Subcutaneous abdominal adipose tissue (tissue), 5 donors: ENCODE data around the gene PLET1.

Experiments
- H3K27ac ChIP-seq: one replicate; pipeline ENCODE4 v1.7.0; 2013; ENCODE audit warnings: low read depth, mild to moderate bottlenecking, inconsistent platforms, low read length, moderate library complexity
- H3K27me3 ChIP-seq, 5 donors: one replicate each; pipeline ENCODE4 v1.7.0; 2013; ENCODE audit warnings: low read length in 5 of 5, inconsistent platforms in 1 of 5; ENCODE audit not compliant: control insufficient read depth in 5 of 5, insufficient read depth in 4 of 5
- H3K36me3 ChIP-seq, 5 donors: one replicate each; pipeline ENCODE4 v1.7.0; 2013; ENCODE audit warnings: low read length in 5 of 5; ENCODE audit not compliant: control insufficient read depth in 5 of 5, insufficient read depth in 5 of 5
- H3K4me1 ChIP-seq, 5 donors: one replicate each; pipeline ENCODE4 v1.7.0; 2013; ENCODE audit warnings: low read length in 5 of 5, mild to moderate bottlenecking in 3 of 5, moderate library complexity in 1 of 5; ENCODE audit not compliant: control insufficient read depth in 5 of 5, insufficient read depth in 5 of 5
- H3K4me3 ChIP-seq, 5 donors: one replicate each; pipeline ENCODE4 v1.7.0; 2013; ENCODE audit warnings: low read length in 5 of 5, low read depth in 1 of 5
- H3K9ac ChIP-seq, 5 donors: one replicate each; pipeline ENCODE4 v1.7.0; 2013; ENCODE audit warnings: low read length in 5 of 5, mild to moderate bottlenecking in 4 of 5, moderate library complexity in 3 of 5
- H3K9me3 ChIP-seq, 5 donors: one replicate each; pipeline ENCODE4 v1.7.0; 2013; ENCODE audit warnings: low read length in 5 of 5; ENCODE audit not compliant: control insufficient read depth in 5 of 5
- donor health status: healthy.
- donor health status: healthy.
- donor health status: healthy.
- donor health status: healthy.
- donor health status: healthy.

Gene PLET1

GRCh38 chr11:112253605-112254242, 6.9 kb downstream of the PLET1 start:
- H3K27ac ChIP-seq = no peak overlapping the region
- no peaks in the 10 kb centered on the region for H3K36me3 ChIP-seq
- no peak overlapping the region for H3K4me3 ChIP-seq
- H3K4me1 ChIP-seq = no peaks in the 10 kb centered on the region
- no peaks in the 10 kb centered on the region for H3K27me3 ChIP-seq
- H3K9me3 ChIP-seq = no peaks in the 10 kb centered on the region
- H3K9ac ChIP-seq = no peak overlapping the region

GRCh38 chr11:112249871-112250610, 10.6 kb downstream of the PLET1 start:
- H3K4me3 ChIP-seq = no peak overlapping the region
- no peaks in the 10 kb centered on the region for H3K9me3 ChIP-seq
- no peak overlapping the region for H3K27ac ChIP-seq
- no peak overlapping the region for H3K9ac ChIP-seq
- no peaks in the 10 kb centered on the region for H3K4me1 ChIP-seq
- H3K27me3 ChIP-seq = no peaks in the 10 kb centered on the region
- no peaks in the 10 kb centered on the region for H3K36me3 ChIP-seq

- Histone ChIP-seq H3K4me1 (no peaks in the 10 kb centered on the region), H3K36me3 (peaks cover 0 to 1% (median 0%) of the 10 kb centered on the region in 5 donors), H3K9ac (no peak overlapping the region), H3K4me3 (no peak overlapping the region), H3K27me3 (no peaks in the 10 kb centered on the region), H3K9me3 (no peaks in the 10 kb centered on the region), H3K27ac (no peak overlapping the region)
These were observed 12.5 kb downstream of the PLET1 start for GRCh38 chr11:112248201-112248600.

GRCh38 chr11:112247201-112247600, 13.5 kb downstream of the PLET1 start:
- Histone ChIP-seq H3K36me3 (peaks cover 0 to 3% (median 0%) of the 10 kb centered on the region in 5 donors), H3K4me1 (peaks cover 0 to under 1% (median 0%) of the 10 kb centered on the region in 5 donors), H3K9ac (no peak overlapping the region), H3K9me3 (no peaks in the 10 kb centered on the region), H3K4me3 (no peak overlapping the region), H3K27me3 (no peaks in the 10 kb centered on the region), H3K27ac (no peak overlapping the region)

GRCh38 chr11:112241486-112241885, 19.2 kb downstream of the PLET1 start:
- peaks cover 12 to 25% (median 19%) of the 10 kb centered on the region in 5 donors for H3K36me3 ChIP-seq
- no peak overlapping the region for H3K4me3 ChIP-seq
- H3K27ac ChIP-seq = no peak overlapping the region
- H3K9me3 ChIP-seq = no peaks in the 10 kb centered on the region
- peak overlapping the region in 1 of 5 donors; percentile 17 for H3K9ac ChIP-seq
- H3K27me3 ChIP-seq = no peaks in the 10 kb centered on the region
- peaks cover 0 to 13% (median 8%) of the 10 kb centered on the region in 5 donors for H3K4me1 ChIP-seq

- no peak overlapping the region for H3K27ac ChIP-seq
- H3K9me3 ChIP-seq = no peaks in the 10 kb centered on the region
- H3K27me3 ChIP-seq = no peaks in the 10 kb centered on the region
- H3K4me1 ChIP-seq = peaks cover 0 to 13% (median 8%) of the 10 kb centered on the region in 5 donors
- peaks cover 32 to 44% (median 34%) of the 10 kb centered on the region in 5 donors for H3K36me3 ChIP-seq
- H3K4me3 ChIP-seq = no peak overlapping the region
- no peak overlapping the region for H3K9ac ChIP-seq
These were observed 22.6 kb downstream of the PLET1 start for GRCh38 chr11:112238041-112238440.

GRCh38 chr11:112237451-112237850, 23.2 kb downstream of the PLET1 start:
- no peak overlapping the region for H3K4me3 ChIP-seq
- H3K27ac ChIP-seq = no peak overlapping the region
- peaks cover 0 to 13% (median 8%) of the 10 kb centered on the region in 5 donors for H3K4me1 ChIP-seq
- H3K36me3 ChIP-seq = peaks cover 32 to 50% (median 37%) of the 10 kb centered on the region in 5 donors
- H3K9me3 ChIP-seq = no peaks in the 10 kb centered on the region
- no peaks in the 10 kb centered on the region for H3K27me3 ChIP-seq
- no peak overlapping the region for H3K9ac ChIP-seq

GRCh38 chr11:112235750-112236390, 24.8 kb downstream of the PLET1 start:
- H3K27ac ChIP-seq = no peak overlapping the region
- no peaks in the 10 kb centered on the region for H3K9me3 ChIP-seq
- H3K4me1 ChIP-seq = peaks cover 0 to 2% (median 0%) of the 10 kb centered on the region in 5 donors
- H3K27me3 ChIP-seq = no peaks in the 10 kb centered on the region
- no peak overlapping the region for H3K9ac ChIP-seq
- peaks cover 34 to 59% (median 41%) of the 10 kb centered on the region in 5 donors for H3K36me3 ChIP-seq
- no peak overlapping the region for H3K4me3 ChIP-seq

GRCh38 chr11:112231952-112232351, 28.7 kb downstream of the PLET1 start:
- Histone ChIP-seq H3K4me3 (no peak overlapping the region), H3K27ac (no peak overlapping the region), H3K27me3 (no peaks in the 10 kb centered on the region), H3K4me1 (peaks cover 0 to 9% (median 8%) of the 10 kb centered on the region in 5 donors), H3K9ac (no peak overlapping the region), H3K9me3 (no peaks in the 10 kb centered on the region), H3K36me3 (peaks cover 28 to 54% (median 43%) of the 10 kb centered on the region in 5 donors)
